K562 (cell line): ENCODE results near the gene FANCD2OS. TPM values are rescaled to one million over a fixed set of nuclear protein-coding genes. Genes with fewer than 3 reads are reported as not detected.

Experiments
- ATAC-seq: fragments of 200-7000 bp; cut with Tn5 transposase; 3 replicates; pipeline ENCODE4 v1.9.1; 2020; ENCODE audit warnings: moderate library complexity
- BruUV-seq: library from RNA; stranded (reverse); fragments of 400-500 nt; replicated peaks from 2 replicates; lab custom pipeline; 2021; lab: Mats Ljungman, UMichigan
- CTCF ChIA-PET: fragments of 300-600 bp; formaldehyde crosslinking; extraction: SDS; loops from one replicate; lab custom pipeline; 2021; ENCODE audit warnings: low intra/inter-chr PET ratio; lab: Yijun Ruan, JAX
- POLR2A ChIA-PET: fragments of 300-600, 350-650 bp; sonication (Branson Sonifier 250); formaldehyde crosslinking; extraction: SDS; loops from one replicate; lab custom pipeline; 2021; ENCODE audit warnings: antibody characterized with exemption, inconsistent platforms; lab: Yijun Ruan, JAX
- DNase-seq, 4 experiments: peaks; one replicate each; pipeline versions ENCODE4 v3.0.0 to v3.0.0-alpha.2; 2011 to 2018; ENCODE audit warnings: low spot score in 3 of 4, mixed read lengths in 3 of 4; ENCODE audit errors: extremely low read depth in 1 of 4
- FAIRE-seq: peaks from 2 replicates; lab custom pipeline; 2011; peaks lifted over from hg19 to GRCh38; lab: Jason Lieb, UNC
- H2AFZ ChIP-seq: 2 replicates; pipeline ENCODE4 v1.6.0; 2011; ENCODE audit warnings: low read depth, low read length, control low read depth, inconsistent platforms
- H3K27ac ChIP-seq: fragments of 200-600 bp; 3 replicates; pipeline ENCODE4 v1.8.0; 2011; ENCODE audit warnings: low read depth, mild to moderate bottlenecking, control low read depth, inconsistent platforms, low read length, moderate library complexity, mixed read lengths; ENCODE audit errors: extremely low read depth
- H3K27me3 ChIP-seq, 2 experiments: fragments of 300-600 bp in 1 of 2; 2 replicates in 1 of 2; 3 replicates in 1 of 2; pipeline versions ENCODE4 v1.6.0 to v1.8.0; 2011; ENCODE audit warnings: inconsistent platforms in 2 of 2, low read length in 2 of 2, mild to moderate bottlenecking in 1 of 2, mixed read lengths in 1 of 2, moderate library complexity in 1 of 2; ENCODE audit not compliant: control insufficient read depth in 2 of 2, insufficient read depth in 2 of 2
- H3K36me3 ChIP-seq: fragments of 300-600 bp; 3 replicates; pipeline ENCODE4 v1.8.0; 2011; ENCODE audit warnings: mild to moderate bottlenecking, low read length, inconsistent platforms; ENCODE audit not compliant: control insufficient read depth, insufficient read depth
- H3K4me1 ChIP-seq, 2 experiments: fragments of 200-600 bp in 1 of 2; replicated peaks in 1 of 2; 2 replicates in 1 of 2; 3 replicates in 1 of 2; pipeline versions ENCODE4 v1.5.1 to v1.8.0; 2011; ENCODE audit warnings: inconsistent platforms in 2 of 2, low read length in 2 of 2, mild to moderate bottlenecking in 1 of 2, mixed read lengths in 1 of 2, moderate library complexity in 1 of 2; ENCODE audit not compliant: control insufficient read depth in 2 of 2, insufficient read depth in 2 of 2
- H3K4me2 ChIP-seq: 2 replicates; pipeline ENCODE4 v1.6.1; 2011; ENCODE audit warnings: low read length, control low read depth, inconsistent platforms, mixed read lengths; ENCODE audit not compliant: insufficient read depth
- H3K4me3 ChIP-seq: fragments of 200-600 bp; sonication (generic), shearing (Covaris generic); 2 replicates; pipeline ENCODE4 v1.5.1; 2016; ENCODE audit warnings: control low read depth, inconsistent platforms
- H3K79me2 ChIP-seq: fragments of 200-600 bp; 3 replicates; pipeline ENCODE4 v1.8.0; 2011; ENCODE audit warnings: low read length, inconsistent platforms; ENCODE audit not compliant: control insufficient read depth, insufficient read depth
- H3K9ac ChIP-seq, 2 experiments: 2 replicates each; pipeline versions ENCODE4 v1.6.0 to v1.6.1; 2011; ENCODE audit warnings: low read depth in 2 of 2, low read length in 2 of 2, control low read depth in 1 of 2, inconsistent platforms in 1 of 2, mild to moderate bottlenecking in 1 of 2, mixed read lengths in 1 of 2; ENCODE audit not compliant: insufficient read depth in 1 of 2
- H3K9me1 ChIP-seq: one replicate; pipeline ENCODE4 v1.6.0; 2011; ENCODE audit warnings: inconsistent platforms, mild to moderate bottlenecking, low read length, moderate library complexity; ENCODE audit not compliant: control insufficient read depth, insufficient read depth
- H3K9me3 ChIP-seq: replicated peaks from 2 replicates; pipeline ENCODE4 v1.5.1; 2011; ENCODE audit warnings: low read depth, low read length, inconsistent platforms; ENCODE audit not compliant: control insufficient read depth, insufficient read depth
- H4K20me1 ChIP-seq: replicated peaks from 2 replicates; pipeline ENCODE4 v1.6.1; 2011; ENCODE audit warnings: low read length, inconsistent platforms, mixed read lengths; ENCODE audit not compliant: control insufficient read depth, insufficient read depth
- BHLHE40 ChIP-seq: IDR thresholded peaks from 2 replicates; pipeline ENCODE4 v1.6.1; 2011; ENCODE audit warnings: low read length, improper control_type of control experiment
- CREB3 ChIP-seq: fragments of 450-650 bp; conservative IDR thresholded peaks from 2 replicates; pipeline ENCODE4 v1.6.1; 2016; ENCODE audit warnings: missing genetic modification characterization, low read depth, mild to moderate bottlenecking, missing compliant biosample characterization, moderate library complexity
- CTBP1 ChIP-seq: fragments of 450-650 bp; IDR thresholded peaks from 2 replicates; pipeline ENCODE4 v1.6.1; 2016; ENCODE audit warnings: borderline replicate concordance
- DPF2 ChIP-seq: fragments of 450-650 bp; IDR thresholded peaks from 2 replicates; pipeline ENCODE4 v1.6.1; 2016
- E2F3 ChIP-seq: fragments of 250-450 bp; sonication (Bioruptor Pico); IDR thresholded peaks from 2 replicates; pipeline ENCODE4 v1.4.0; 2020; ENCODE audit warnings: mild to moderate bottlenecking
- FOXM1 ChIP-seq, 2 experiments: fragments of 450-650 bp in 1 of 2; sonication (generic) in 1 of 2; formaldehyde crosslinking in 1 of 2; IDR thresholded peaks; 2 replicates each; pipeline versions ENCODE4 v1.6.1 to v1.9.0; 2017 to 2022; ENCODE audit warnings: low read depth in 2 of 2, mild to moderate bottlenecking in 2 of 2, missing genetic modification reagents in 1 of 2, moderate library complexity in 1 of 2
- GABPB1 ChIP-seq: sonication (generic); formaldehyde crosslinking; IDR thresholded peaks from 2 replicates; pipeline ENCODE4 v1.8.0; 2022; ENCODE audit warnings: mild to moderate bottlenecking, missing genetic modification reagents
- GATA2 ChIP-seq: sonication (generic); formaldehyde crosslinking; IDR thresholded peaks from 2 replicates; pipeline ENCODE4 v1.4.0; 2020; ENCODE audit warnings: mild to moderate bottlenecking, missing genetic modification reagents
- HOMEZ ChIP-seq: fragments of 250-450 bp; sonication (Bioruptor Pico); IDR thresholded peaks from 2 replicates; pipeline ENCODE4 v1.4.0; 2020; ENCODE audit warnings: mild to moderate bottlenecking, moderate library complexity
- MTA1 ChIP-seq: fragments of 450-650 bp; IDR thresholded peaks from 2 replicates; pipeline ENCODE4 v1.6.1; 2017; ENCODE audit warnings: borderline replicate concordance
- NBN ChIP-seq: fragments of 450-650 bp; IDR thresholded peaks from 2 replicates; pipeline ENCODE4 v1.6.1; 2016; ENCODE audit warnings: low read depth, mild to moderate bottlenecking
- ZNF511 ChIP-seq: sonication (generic); formaldehyde crosslinking; IDR thresholded peaks from 2 replicates; pipeline ENCODE4 v1.8.0; 2022; ENCODE audit warnings: mild to moderate bottlenecking, missing genetic modification reagents
- ZSCAN32 ChIP-seq: fragments of 450-650 bp; formaldehyde crosslinking; IDR thresholded peaks from 2 replicates; pipeline ENCODE4 v1.4.0; 2020; ENCODE audit warnings: mild to moderate bottlenecking, moderate library complexity
- WGBS: fragments of 100-300 bp; shearing (Covaris generic); methylation state at CpG from one replicate; pipeline ENCODE4 v1.1.6; 2016; ENCODE audit warnings: low coverage, mixed read lengths; ENCODE audit not compliant: insufficient coverage; ENCODE audit errors: missing lambda C conversion rate; 5-methylcytosine and 5-hydroxymethylcytosine counted together
- in situ Hi-C: fragments of 300-500 bp; cut with MboI; formaldehyde crosslinking; loops from 4 replicates; pipeline ENCODE4 v1.15.0; 2018; ENCODE audit warnings: inconsistent platforms, mixed read lengths
- intact Hi-C: fragments of 100-400 bp; cut with micrococcal nuclease; formaldehyde crosslinking; loops from 2 replicates; pipeline ENCODE4 v1.14.2; 2022
- polyA plus RNA-seq, 8 experiments: library from polyadenylated mRNA; depleted of rRNA in 4 of 8; stranded (reverse) in 5 of 8; unstranded in 3 of 8; fragments of >200 nt; fragmentation: Nextera tagmentation in 2 of 8; fragmentation: Illumina TruSeq in 1 of 8; extraction: Ambion mirVana in 2 of 8; extraction: Trizol in 1 of 8; gene quantifications; 2 replicates each; pipeline versions ENCODE4 v1.2.1 to v1.2.3, GENCODE V29; 2011 to 2014; ENCODE audit warnings: inconsistent platforms in 1 of 8, missing spikeins in 1 of 8
- total RNA-seq, 7 experiments: library from RNA; depleted of rRNA in 6 of 7; stranded (reverse); fragments of >200 nt in 6 of 7; fragmentation: Illumina TruSeq in 2 of 7; extraction: Trizol in 2 of 7; gene quantifications; 2 replicates each; pipeline versions ENCODE4 v1.2.1 to v1.2.3, GENCODE V29; 2011 to 2021; ENCODE audit warnings: low replicate concordance in 1 of 7

The FANCD2OS gene
- total and polyA plus RNA-seq, 9 of the 15 experiments (the other 6 are each of a cell fraction or from before 2014, with no cell fraction given) = not detected

DNA sequence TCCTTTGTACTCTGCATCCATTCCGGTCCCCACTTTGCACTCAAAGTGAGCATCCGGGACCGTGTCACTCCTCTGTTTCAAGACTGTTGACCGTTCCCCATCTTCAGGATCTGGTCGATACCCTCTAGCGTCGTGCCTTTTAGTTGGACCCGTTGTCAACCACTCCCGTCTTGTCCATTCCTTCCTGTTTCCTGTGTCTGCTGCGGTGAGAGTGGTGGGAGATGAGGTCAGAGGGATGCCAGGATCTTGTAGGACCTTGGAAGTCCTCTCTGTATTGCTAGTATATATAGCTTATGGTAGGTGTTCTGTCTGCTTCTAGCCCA is 8.0 kb upstream of the FANCD2OS start (continued):
- TF ChIP-seq MTA1 = no peak
- no peak for TF ChIP-seq DPF2

GRCh38 chr3:10115326-10116137 is 7.5 kb upstream of the FANCD2OS start, which contains the start of gene BRK1:
Gene BRK1 (plus strand): TSS chr3:10115675. CDS start chr3:10115702, 27 bp downstream.
- Histone ChIP-seq H3K4me1 (peaks cover 9 to 14% of the 10 kb centered on the region in 2 experiments; a peak in 3 of 5 replicates), H3K36me3 (peaks cover 25% of the 10 kb centered on the region; the same call in 2 of the 3 replicates), H3K79me2 (peaks cover 50% of the 10 kb centered on the region), H3K4me2 (peak within 1 kb of the TSS; percentile 100), H3K9me3 (no peaks in the 10 kb centered on the region), H3K9me1 (no peaks in the 10 kb centered on the region), H2AFZ (peak within 1 kb of the TSS; percentile 93), H3K4me3 (peak within 1 kb of the TSS; percentile 67), H3K9ac (peak within 1 kb of the TSS; percentile 77 to 96), H4K20me1 (peaks cover 10% of the 10 kb centered on the region; the same call in 1 of the 2 replicates), H3K27me3 (no peaks in the 10 kb centered on the region), H3K27ac (peak within 1 kb of the TSS; percentile 78)
- intact Hi-C loops = loop anchor here (1.0 kb wide), 1 partner anchor 26 kb away; the partner anchor contains the start of gene VHL
- ChIA-PET POLR2A (interaction anchor here (0.6 to 1.6 kb wide), 9 partner anchors 9 to 183 kb away, joined by 3 to 5 read pairs (median 3); partner anchors contain the start of gene VHL), CTCF (interaction anchor here (0.6 kb wide), 2 partner anchors 138 to 161 kb away, joined by 4 to 5 read pairs; no protein-coding TSS in a partner anchor)
- peak; percentile 95 for ATAC-seq
- in situ Hi-C loops = no loop called here
- DNase-seq = peak; percentile 99 to 100 (median 100)
- under 1% methylated on average over 53 of the region's 54 CpGs for WGBS
- no TSS peak for BruUV-seq
- peak; percentile 93 for FAIRE-seq
- no peak for TF ChIP-seq NBN
- peak; percentile 63; the same call in 1 of the 2 replicates for TF ChIP-seq CTBP1
- no peak; the same call in 1 of the 2 replicates for TF ChIP-seq FOXM1 (IDR thresholded peaks at IDR 0.05; ENCODE audit: low read depth)
- TF ChIP-seq FOXM1 (CRISPR knock-in tag; IDR thresholded peaks at IDR 0.05; ENCODE audit: low read depth) = 0 out of 2 replicates have a peak, but pooled peaks have one; percentile 74
- no peak for TF ChIP-seq HOMEZ
- peak; percentile 72 for TF ChIP-seq ZNF511 (CRISPR knock-in tag)
- peak; percentile 55; the same call in 1 of the 2 replicates for TF ChIP-seq CREB3 (tag)
- TF ChIP-seq GABPB1 (CRISPR knock-in tag) = peak; percentile 71; the same call in 1 of the 2 replicates
- peak; percentile 53; the same call in 1 of the 2 replicates for TF ChIP-seq BHLHE40
- 0 out of 2 replicates have a peak, but pooled peaks have one; percentile 20 for TF ChIP-seq ZSCAN32 (CRISPR knock-in tag)
- TF ChIP-seq GATA2 (CRISPR knock-in tag) = no peak; the same call in 1 of the 2 replicates
- TF ChIP-seq E2F3 (CRISPR knock-in tag) = no peak
